Measurements from ENCODE around the gene COX7C.
"Not testable (repeated sequence)": the region's sequence is repeated elsewhere in the genome, so short reads cannot be mapped to it uniquely, and the experiment has no call there.

Gene COX7C, protein sequence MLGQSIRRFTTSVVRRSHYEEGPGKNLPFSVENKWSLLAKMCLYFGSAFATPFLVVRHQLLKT
- long read RNA-seq, transcript COX7C-201 (3 exons, 666 nt), result major isoform, 51 of 54 reads
- long read RNA-seq, partial matches to known transcripts, result 0 of 54 reads
- long read RNA-seq, other reads (novel, unspliced or antisense), result 0 of 54 reads

DNA sequence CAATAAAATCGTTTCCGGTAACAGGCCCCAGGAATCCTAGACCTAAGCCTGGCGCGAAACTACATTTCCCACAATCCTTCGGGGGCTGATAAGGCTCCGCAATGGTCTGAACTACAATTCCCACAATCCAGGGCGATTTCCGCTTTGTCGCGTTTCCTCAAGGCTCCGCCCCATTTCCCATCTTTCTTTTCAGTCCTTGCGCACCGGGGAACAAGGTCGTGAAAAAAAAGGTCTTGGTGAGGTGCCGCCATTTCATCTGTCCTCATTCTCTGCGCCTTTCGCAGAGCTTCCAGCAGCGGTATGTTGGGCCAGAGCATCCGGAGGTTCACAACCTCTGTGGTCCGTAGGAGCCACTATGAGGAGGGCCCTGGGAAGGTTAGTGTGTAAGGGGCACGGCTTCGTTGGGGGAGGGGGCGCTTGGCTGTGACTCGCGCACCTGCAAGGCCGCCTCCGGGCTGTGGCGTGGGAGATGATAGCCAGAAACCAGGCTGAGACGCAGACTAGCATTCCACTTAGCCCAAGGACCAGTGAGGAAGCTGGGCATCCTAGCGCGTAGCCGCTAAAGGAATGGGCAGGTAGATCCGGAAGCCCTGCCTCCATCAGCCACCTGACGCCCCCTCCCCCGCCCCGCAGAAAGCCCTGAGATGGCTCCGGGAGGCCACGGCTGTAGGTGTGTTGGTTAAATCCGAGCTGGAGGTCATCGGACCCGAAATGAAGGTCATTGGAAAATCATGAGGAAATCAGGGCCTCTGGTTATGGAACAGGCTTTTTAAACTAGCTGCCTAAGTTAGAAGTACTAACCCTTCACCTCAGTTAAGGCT lies at the start of gene COX7C:
Gene COX7C (plus strand): TSS at position 186 of the 821 bp plus-strand sequence. CDS start 115 bp downstream, at position 301.
- Histone ChIP-seq H3K27ac (replicated peaks) (peak within 1 kb of the TSS; percentile 85), H3K27me3 (ENCODE audit: insufficient read depth, poor library complexity, severe bottlenecking) (no peaks in the 10 kb centered on the region), H3K4me3 (replicated peaks; ENCODE audit: insufficient read depth, low read length) (peak within 1 kb of the TSS; percentile 79)
- peak; percentile 70 to 88 for DNase-seq (ENCODE audit: low read depth in 1 of 2, low spot score in 1 of 2)
- TF ChIP-seq, protein P1, sequence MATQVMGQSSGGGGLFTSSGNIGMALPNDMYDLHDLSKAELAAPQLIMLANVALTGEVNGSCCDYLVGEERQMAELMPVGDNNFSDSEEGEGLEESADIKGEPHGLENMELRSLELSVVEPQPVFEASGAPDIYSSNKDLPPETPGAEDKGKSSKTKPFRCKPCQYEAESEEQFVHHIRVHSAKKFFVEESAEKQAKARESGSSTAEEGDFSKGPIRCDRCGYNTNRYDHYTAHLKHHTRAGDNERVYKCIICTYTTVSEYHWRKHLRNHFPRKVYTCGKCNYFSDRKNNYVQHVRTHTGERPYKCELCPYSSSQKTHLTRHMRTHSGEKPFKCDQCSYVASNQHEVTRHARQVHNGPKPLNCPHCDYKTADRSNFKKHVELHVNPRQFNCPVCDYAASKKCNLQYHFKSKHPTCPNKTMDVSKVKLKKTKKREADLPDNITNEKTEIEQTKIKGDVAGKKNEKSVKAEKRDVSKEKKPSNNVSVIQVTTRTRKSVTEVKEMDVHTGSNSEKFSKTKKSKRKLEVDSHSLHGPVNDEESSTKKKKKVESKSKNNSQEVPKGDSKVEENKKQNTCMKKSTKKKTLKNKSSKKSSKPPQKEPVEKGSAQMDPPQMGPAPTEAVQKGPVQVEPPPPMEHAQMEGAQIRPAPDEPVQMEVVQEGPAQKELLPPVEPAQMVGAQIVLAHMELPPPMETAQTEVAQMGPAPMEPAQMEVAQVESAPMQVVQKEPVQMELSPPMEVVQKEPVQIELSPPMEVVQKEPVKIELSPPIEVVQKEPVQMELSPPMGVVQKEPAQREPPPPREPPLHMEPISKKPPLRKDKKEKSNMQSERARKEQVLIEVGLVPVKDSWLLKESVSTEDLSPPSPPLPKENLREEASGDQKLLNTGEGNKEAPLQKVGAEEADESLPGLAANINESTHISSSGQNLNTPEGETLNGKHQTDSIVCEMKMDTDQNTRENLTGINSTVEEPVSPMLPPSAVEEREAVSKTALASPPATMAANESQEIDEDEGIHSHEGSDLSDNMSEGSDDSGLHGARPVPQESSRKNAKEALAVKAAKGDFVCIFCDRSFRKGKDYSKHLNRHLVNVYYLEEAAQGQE (IDR thresholded peaks at IDR 0.05; ENCODE audit: insufficient replicate concordance, low read depth), result no peak
- TF ChIP-seq SPI1 (IDR thresholded peaks at IDR 0.05; ENCODE audit: borderline replicate concordance, low read depth), result no peak; the same call in 1 of the 2 replicates
- peak; percentile 71 for TF ChIP-seq GABPA (IDR thresholded peaks at IDR 0.05; ENCODE audit: low read depth)
- peak; percentile 52; the same call in 1 of the 2 replicates for TF ChIP-seq POLR2AphosphoS5 (IDR thresholded peaks at IDR 0.05; ENCODE audit: low read depth)
- TF ChIP-seq, protein P2, sequence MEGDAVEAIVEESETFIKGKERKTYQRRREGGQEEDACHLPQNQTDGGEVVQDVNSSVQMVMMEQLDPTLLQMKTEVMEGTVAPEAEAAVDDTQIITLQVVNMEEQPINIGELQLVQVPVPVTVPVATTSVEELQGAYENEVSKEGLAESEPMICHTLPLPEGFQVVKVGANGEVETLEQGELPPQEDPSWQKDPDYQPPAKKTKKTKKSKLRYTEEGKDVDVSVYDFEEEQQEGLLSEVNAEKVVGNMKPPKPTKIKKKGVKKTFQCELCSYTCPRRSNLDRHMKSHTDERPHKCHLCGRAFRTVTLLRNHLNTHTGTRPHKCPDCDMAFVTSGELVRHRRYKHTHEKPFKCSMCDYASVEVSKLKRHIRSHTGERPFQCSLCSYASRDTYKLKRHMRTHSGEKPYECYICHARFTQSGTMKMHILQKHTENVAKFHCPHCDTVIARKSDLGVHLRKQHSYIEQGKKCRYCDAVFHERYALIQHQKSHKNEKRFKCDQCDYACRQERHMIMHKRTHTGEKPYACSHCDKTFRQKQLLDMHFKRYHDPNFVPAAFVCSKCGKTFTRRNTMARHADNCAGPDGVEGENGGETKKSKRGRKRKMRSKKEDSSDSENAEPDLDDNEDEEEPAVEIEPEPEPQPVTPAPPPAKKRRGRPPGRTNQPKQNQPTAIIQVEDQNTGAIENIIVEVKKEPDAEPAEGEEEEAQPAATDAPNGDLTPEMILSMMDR (IDR thresholded peaks at IDR 0.05; ENCODE audit: insufficient read depth, low read length), result no peak

DNA sequence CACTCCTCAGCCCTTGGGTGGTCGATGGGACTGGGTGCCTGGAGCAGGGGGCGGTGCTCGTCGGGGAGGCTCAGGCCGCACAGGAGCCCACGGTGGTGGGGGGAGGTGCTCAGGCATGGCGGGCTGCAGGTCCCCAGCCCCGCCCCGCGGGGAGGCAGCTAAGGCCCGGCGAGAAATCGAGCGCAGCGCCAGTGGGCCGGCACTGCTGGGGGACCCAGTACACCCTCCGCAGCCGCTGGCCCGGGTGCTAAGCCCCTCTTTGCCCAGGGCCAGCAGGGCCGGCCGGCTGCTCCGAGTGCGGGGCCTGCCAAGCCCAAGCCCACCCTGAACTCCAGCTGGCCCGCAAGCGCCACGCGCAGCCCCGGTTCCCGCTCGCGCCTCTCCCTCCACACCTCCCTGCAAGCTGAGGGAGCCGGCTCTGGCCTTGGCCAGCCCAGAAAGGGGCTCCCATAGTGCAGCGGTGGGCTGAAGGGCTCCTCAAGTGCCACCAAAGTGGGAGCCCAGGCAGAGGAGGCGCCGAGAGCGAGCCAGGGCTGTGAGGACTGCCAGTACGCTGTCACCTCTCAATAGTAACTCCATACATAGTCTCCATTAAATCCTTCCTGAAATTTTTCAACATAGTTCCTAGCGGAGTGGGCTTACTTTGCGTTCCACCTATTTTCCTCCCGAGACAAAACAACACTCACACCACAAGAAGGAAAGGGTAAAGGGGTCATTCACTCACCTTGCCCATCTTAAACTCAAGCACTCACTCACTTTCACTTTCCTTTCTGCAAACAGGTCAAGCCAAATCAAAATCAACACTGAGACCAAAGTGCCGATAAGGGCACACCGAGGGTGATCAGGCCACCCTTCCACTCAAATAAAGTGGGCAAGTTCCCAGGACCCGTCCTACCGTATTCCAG lies 48.0 kb upstream of the COX7C start:
- H3K4me3 ChIP-seq (replicated peaks; ENCODE audit: insufficient read depth, low read length); DNase-seq (ENCODE audit: low read depth in 1 of 2, low spot score in 1 of 2); H3K27me3 ChIP-seq (ENCODE audit: insufficient read depth, poor library complexity, severe bottlenecking); H3K27ac ChIP-seq (replicated peaks): not testable (repeated sequence)

DNA sequence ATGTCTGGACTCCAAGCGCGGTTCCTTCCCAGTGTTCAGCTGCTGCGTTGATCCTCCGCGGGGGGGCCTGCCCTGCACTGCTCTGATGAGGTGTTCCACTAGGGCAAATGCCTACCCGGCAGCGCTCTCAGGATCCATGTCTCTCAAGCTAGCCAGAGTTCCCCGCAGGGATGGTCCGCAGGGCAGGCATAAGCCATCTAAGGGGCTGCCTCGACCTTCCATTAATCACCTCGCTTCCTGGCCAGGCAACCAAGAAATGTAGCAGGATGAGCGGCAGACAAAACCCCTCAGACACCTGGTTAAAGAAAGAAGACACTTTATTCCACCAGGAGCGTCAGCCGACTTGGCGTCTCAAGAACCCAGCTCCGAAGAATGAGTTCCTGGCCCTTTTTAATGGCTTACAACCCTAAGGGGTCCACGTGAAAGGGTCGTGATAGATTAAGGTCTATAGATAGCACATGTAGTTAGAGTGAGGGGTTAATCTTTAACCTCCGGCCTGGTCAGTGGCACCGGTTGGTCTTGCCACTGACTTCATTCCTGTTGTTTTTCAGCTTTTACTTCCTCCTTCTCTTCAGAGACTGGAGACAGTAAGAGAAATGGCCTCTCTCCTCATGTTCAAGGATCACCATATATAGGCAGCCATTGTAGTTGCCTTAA lies 47.2 kb upstream of the COX7C start:
- Histone ChIP-seq H3K4me3 (replicated peaks; ENCODE audit: insufficient read depth, low read length) (no peak overlapping the region), H3K27ac (replicated peaks) (no peak overlapping the region), H3K27me3 (ENCODE audit: insufficient read depth, poor library complexity, severe bottlenecking) (no peaks in the 10 kb centered on the region)
- TF ChIP-seq, protein P2 (IDR thresholded peaks at IDR 0.05; ENCODE audit: insufficient read depth, low read length), result no peak
- TF ChIP-seq GABPA (IDR thresholded peaks at IDR 0.05; ENCODE audit: low read depth) (no peak), POLR2AphosphoS5 (IDR thresholded peaks at IDR 0.05; ENCODE audit: low read depth) (no peak), SPI1 (IDR thresholded peaks at IDR 0.05; ENCODE audit: borderline replicate concordance, low read depth) (no peak)
- TF ChIP-seq, protein P1 (IDR thresholded peaks at IDR 0.05; ENCODE audit: insufficient replicate concordance, low read depth), result no peak
- DNase-seq (ENCODE audit: low read depth in 1 of 2, low spot score in 1 of 2), result no peak

DNA sequence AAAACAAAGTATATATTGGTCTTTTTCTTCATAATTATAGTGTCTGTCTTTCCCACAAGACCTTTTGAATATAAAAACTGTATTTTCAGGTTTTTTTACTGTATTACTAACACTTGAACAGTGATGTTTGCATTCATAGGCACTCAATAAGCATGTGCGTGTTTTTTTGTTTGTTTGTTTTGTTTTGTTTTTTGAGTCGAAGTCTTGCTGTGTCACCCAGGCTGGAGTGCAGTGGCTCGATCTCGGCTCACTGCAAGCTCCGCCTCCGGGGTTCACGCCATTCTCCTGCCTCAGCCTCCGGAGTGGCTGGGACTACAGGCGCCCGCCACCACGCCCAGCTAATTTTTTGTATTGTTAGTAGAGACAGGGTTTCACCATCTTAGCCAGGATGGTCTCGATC lies 46.6 kb upstream of the COX7C start:
- H3K27ac ChIP-seq (replicated peaks); H3K4me3 ChIP-seq (replicated peaks; ENCODE audit: insufficient read depth, low read length); H3K27me3 ChIP-seq (ENCODE audit: insufficient read depth, poor library complexity, severe bottlenecking); DNase-seq (ENCODE audit: low read depth in 1 of 2, low spot score in 1 of 2): not testable (repeated sequence)

All from HL-60 (cell line).